ENCODE data around the gene MINK1.
"Not testable (repeated sequence)": the region's sequence is repeated elsewhere in the genome, so short reads cannot be mapped to it uniquely, and the experiment has no call there.

MINK1 gene

DNA sequence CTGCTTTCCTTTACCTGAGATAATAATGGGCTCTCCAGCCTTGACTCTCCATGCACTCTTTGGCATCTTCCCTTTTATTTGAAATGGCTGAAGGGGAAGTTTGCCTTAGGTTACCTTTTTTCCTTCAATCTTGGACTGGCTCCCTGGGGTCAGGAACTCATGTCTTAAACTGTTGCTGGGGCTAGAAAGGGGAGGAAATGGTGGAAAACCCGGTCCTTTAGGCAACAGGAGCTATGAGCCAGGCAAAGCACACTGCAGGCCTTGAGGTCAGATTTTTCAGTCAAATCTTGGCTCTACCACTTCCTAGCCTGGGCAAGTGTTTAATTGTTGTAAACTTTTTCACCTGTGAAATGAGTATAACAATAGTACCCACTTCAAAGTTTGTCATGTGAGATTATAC, 30.2 kb downstream of the MINK1 start:
- H3K9me3 ChIP-seq (ENCODE audit: control insufficient read depth, insufficient read depth, low read length) = no peaks in the 10 kb centered on the region
- peaks cover 22% of the 10 kb centered on the region for H3K4me1 ChIP-seq (ENCODE audit: control insufficient read depth, insufficient read depth, low read length)
- H3K36me3 ChIP-seq (ENCODE audit: control insufficient read depth, insufficient read depth, low read length) = no peaks in the 10 kb centered on the region
- H3K9ac ChIP-seq (ENCODE audit: low read depth, low read length) = no peak overlapping the region
- H3K27me3 ChIP-seq (ENCODE audit: control insufficient read depth, insufficient read depth, low read length) = no peaks in the 10 kb centered on the region
- no peak overlapping the region for H3K4me3 ChIP-seq (ENCODE audit: low read depth, low read length)

DNA sequence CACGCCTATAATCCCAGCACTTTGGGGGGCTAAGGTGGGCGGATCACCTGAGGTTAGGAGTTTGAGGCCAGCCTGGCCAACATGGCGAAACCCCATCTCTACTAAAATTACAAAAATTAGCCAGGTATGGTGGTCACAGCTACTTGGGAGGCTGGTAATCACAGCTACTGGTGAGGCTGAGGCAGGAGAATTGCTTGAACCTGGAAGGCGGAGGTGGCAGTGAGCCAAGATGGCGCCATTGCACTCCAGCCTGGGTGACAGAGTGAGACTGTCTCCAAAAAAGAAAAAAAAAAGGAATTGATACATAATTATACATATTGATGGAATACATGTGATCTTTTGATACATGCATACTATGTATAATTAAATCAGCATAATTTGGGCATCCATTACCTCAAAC, 34.4 kb downstream of the MINK1 start:
- H3K9me3 ChIP-seq (ENCODE audit: control insufficient read depth, insufficient read depth, low read length); H3K9ac ChIP-seq (ENCODE audit: low read depth, low read length): not testable (repeated sequence)

DNA sequence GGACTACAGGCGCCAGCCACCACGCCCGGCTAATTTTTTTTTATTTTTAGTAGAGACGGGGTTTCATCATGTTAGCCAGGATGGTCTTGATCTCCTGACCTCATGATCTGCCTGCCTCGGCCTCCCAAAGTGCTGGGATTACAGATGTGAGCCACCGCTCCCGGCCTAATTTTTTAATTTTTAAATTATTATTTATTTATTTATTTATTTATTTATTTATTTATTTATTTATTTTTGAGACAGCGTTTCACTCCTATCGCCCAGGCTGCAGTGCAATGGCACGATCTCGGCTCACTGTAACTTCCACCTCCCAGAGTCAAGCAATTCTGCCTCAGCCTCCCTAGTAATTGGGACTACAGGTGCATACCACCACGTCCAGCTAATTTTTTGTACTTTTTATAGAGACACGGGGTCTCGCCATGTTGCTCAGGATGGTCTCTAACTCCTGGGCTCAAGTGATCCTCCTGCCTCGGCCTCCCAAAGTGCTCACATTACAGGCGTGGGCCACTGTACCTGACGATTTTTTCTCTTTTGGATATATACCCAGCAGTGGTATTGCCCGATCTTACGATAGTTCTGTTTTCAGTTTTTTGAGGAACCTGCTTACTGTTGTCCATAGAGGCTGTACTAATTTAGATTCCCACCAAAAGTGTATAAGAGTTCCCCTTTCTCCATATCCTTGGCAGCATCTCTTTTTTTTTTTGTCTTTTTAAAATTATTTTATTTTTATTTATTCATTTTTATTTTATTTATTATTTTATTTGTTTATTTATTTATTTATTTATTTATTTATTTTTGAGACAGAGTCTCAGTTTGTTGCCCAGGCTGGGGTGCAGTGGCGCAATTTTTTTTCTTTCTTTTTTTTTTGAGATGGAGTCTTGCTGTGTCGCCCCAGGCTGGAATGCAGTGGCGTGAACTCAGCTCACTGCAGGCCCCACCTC, 36.2 kb downstream of the MINK1 start:
- not testable (repeated sequence) for H3K9ac ChIP-seq (ENCODE audit: low read depth, low read length); H3K36me3 ChIP-seq (ENCODE audit: control insufficient read depth, insufficient read depth, low read length); H3K4me3 ChIP-seq (ENCODE audit: low read depth, low read length); H3K27me3 ChIP-seq (ENCODE audit: control insufficient read depth, insufficient read depth, low read length); H3K4me1 ChIP-seq (ENCODE audit: control insufficient read depth, insufficient read depth, low read length); H3K9me3 ChIP-seq (ENCODE audit: control insufficient read depth, insufficient read depth, low read length)

More for the DNA sequence above, 34.4 kb downstream of the MINK1 start:
- not testable (repeated sequence) for H3K36me3 ChIP-seq (ENCODE audit: control insufficient read depth, insufficient read depth, low read length); H3K4me3 ChIP-seq (ENCODE audit: low read depth, low read length); H3K4me1 ChIP-seq (ENCODE audit: control insufficient read depth, insufficient read depth, low read length); H3K27me3 ChIP-seq (ENCODE audit: control insufficient read depth, insufficient read depth, low read length)

DNA sequence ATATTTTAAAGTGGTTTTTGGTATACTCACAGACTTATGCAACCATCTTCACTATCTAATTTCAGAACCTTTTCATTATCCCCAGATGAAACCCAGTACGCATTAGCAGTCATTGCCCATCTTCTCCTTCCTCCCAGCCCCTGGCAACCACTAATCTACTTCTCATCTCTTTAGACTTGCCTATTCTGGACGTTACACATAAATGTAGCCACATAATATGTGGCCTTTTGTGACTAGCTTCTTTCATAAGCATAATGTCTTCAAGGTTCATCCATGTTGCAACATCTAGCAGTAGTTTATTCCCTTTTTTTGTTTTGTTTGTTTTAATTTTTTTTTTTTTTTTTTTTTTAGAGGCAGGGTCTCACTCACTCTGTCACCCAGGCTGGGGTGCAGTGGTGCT, 37.7 kb downstream of the MINK1 start:
- H3K9ac ChIP-seq (ENCODE audit: low read depth, low read length) = no peak overlapping the region
- no peaks in the 10 kb centered on the region for H3K4me1 ChIP-seq (ENCODE audit: control insufficient read depth, insufficient read depth, low read length)
- no peaks in the 10 kb centered on the region for H3K36me3 ChIP-seq (ENCODE audit: control insufficient read depth, insufficient read depth, low read length)

DNA sequence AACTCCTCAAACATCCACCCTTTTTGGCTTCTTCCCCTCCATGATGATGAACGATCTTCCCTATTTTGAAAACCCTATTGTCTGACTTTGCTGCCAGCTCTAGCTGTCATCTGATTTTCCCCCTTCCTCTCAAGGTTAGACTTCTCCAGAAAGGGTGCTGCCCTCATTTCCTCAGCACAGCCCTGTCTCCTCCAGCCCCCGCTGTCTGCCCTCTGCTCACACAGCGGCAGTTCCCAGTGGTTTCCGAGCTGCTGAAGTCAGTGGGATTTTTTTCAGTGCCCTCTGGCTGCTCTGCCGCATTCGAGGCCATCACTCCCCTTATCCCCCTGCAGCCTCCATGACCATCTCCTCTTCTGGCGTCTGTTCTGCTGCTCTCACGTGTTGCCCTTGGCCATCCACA, 39.6 kb downstream of the MINK1 start:
- Histone ChIP-seq H3K4me1 (ENCODE audit: control insufficient read depth, insufficient read depth, low read length) (no peaks in the 10 kb centered on the region), H3K36me3 (ENCODE audit: control insufficient read depth, insufficient read depth, low read length) (no peaks in the 10 kb centered on the region), H3K27me3 (ENCODE audit: control insufficient read depth, insufficient read depth, low read length) (no peaks in the 10 kb centered on the region), H3K9me3 (ENCODE audit: control insufficient read depth, insufficient read depth, low read length) (no peaks in the 10 kb centered on the region), H3K4me3 (ENCODE audit: low read depth, low read length) (no peak overlapping the region), H3K9ac (ENCODE audit: low read depth, low read length) (no peak overlapping the region)

More for the DNA sequence above, 37.7 kb downstream of the MINK1 start:
- no peak overlapping the region for H3K4me3 ChIP-seq (ENCODE audit: low read depth, low read length)
- no peaks in the 10 kb centered on the region for H3K9me3 ChIP-seq (ENCODE audit: control insufficient read depth, insufficient read depth, low read length)
- no peaks in the 10 kb centered on the region for H3K27me3 ChIP-seq (ENCODE audit: control insufficient read depth, insufficient read depth, low read length)

DNA sequence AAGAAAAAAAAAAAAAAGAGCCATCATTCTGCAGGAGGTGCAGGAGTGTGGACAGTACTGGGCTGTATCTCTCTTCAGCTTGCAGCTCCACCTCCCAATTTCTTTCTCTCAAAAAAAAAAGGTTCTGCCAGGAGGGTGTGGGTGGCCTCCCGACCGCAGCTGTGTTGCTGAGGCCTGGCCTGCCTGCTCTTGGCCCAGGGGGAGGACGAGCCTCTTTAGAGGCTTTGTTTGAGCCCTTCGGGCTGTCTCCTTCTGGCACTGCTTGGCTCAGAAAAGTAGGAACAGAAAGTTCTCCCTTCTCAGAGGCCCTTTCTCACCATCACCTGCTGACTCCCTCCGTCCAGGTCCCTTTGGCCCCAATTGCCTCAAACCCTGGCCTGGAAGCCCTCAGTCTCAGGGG, 43.9 kb downstream of the MINK1 start:
- no peaks in the 10 kb centered on the region for H3K27me3 ChIP-seq (ENCODE audit: control insufficient read depth, insufficient read depth, low read length)
- no peaks in the 10 kb centered on the region for H3K9me3 ChIP-seq (ENCODE audit: control insufficient read depth, insufficient read depth, low read length)
- peaks cover 2% of the 10 kb centered on the region for H3K4me1 ChIP-seq (ENCODE audit: control insufficient read depth, insufficient read depth, low read length)
- peaks cover 3% of the 10 kb centered on the region for H3K36me3 ChIP-seq (ENCODE audit: control insufficient read depth, insufficient read depth, low read length)
- H3K4me3 ChIP-seq (ENCODE audit: low read depth, low read length) = no peak overlapping the region
- H3K9ac ChIP-seq (ENCODE audit: low read depth, low read length) = no peak overlapping the region

DNA sequence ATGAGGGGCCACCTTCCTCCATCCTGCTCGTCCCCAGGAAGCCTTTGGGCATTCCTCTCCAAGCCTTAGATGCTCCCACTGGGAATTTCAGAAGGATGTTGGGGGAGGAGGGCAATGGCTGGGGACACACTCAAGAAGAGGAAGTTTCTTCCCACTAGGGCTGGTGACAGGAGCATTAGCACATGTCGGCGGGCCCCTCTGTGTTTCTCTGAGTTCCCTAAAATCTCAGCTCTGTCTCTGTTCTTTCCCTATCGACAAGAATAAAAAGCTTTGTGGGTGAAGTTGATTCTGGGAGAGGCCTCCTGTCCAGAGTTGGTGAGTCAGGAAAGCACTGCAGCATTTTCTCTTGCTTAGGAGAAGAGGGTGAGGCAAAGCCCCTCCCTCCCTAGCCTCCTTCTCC, 46.5 kb downstream of the MINK1 start:
- Histone ChIP-seq H3K4me1 (ENCODE audit: control insufficient read depth, insufficient read depth, low read length) (peaks cover 2% of the 10 kb centered on the region), H3K36me3 (ENCODE audit: control insufficient read depth, insufficient read depth, low read length) (peaks cover 10% of the 10 kb centered on the region), H3K4me3 (ENCODE audit: low read depth, low read length) (no peak overlapping the region), H3K27me3 (ENCODE audit: control insufficient read depth, insufficient read depth, low read length) (no peaks in the 10 kb centered on the region), H3K9me3 (ENCODE audit: control insufficient read depth, insufficient read depth, low read length) (no peaks in the 10 kb centered on the region), H3K9ac (ENCODE audit: low read depth, low read length) (no peak overlapping the region)

DNA sequence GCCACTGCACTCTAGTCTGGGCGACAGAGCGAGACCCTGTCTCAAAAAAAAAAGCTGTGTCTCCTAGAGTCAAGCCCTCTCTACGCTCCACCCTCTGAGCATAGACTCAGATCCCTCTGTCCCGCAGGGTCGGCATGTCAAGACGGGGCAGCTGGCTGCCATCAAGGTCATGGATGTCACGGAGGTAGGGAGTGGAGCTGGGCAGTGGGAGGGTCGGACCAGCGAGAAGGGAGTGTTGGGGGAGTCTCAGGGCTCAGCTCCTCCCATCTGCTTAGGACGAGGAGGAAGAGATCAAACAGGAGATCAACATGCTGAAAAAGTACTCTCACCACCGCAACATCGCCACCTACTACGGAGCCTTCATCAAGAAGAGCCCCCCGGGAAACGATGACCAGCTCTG, 47.7 kb downstream of the MINK1 start:
- Histone ChIP-seq H3K9ac (ENCODE audit: low read depth, low read length) (no peak overlapping the region), H3K9me3 (ENCODE audit: control insufficient read depth, insufficient read depth, low read length) (no peaks in the 10 kb centered on the region), H3K27me3 (ENCODE audit: control insufficient read depth, insufficient read depth, low read length) (no peaks in the 10 kb centered on the region), H3K4me1 (ENCODE audit: control insufficient read depth, insufficient read depth, low read length) (peaks cover 2% of the 10 kb centered on the region), H3K4me3 (ENCODE audit: low read depth, low read length) (no peak overlapping the region), H3K36me3 (ENCODE audit: control insufficient read depth, insufficient read depth, low read length) (peaks cover 21% of the 10 kb centered on the region)

DNA sequence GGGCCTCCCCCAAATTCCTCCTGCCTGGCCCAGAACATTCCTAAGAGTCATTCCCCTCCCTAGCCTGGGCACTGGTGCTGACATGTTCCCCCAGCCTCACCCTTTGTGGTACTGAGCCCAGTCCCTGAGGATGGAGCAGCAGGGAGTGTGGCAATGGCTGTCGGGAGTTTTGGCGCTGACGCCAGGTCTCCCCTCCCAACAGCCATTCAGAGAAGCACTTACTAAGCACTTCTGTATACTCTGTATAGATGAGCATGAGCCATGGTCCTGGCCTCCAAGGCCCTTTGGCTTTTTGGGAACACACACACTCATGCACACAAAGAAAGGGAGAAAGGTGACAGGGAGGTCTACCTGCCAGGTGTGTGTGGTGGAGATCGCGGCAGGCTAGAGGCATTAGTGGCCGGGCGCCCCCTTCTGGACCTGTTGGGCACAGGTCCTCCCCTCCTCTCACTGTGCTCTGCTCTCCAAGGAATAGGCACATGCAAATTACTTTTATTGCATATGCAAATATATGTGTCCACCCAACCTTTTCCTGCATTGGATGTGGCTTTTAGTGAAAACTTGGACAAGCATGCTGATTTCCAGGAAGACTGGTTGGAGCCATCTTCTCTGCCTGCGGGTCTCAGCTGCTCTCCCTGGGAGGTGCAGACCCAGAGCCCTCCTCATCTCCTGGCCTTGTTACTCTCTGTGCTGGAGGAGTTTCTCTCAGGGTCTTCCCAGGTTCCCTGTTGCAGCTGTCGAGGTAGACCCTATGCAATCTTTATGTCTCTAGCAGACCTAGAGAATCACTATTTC, 48.8 kb downstream of the MINK1 start:
- peaks cover 2% of the 10 kb centered on the region for H3K4me1 ChIP-seq (ENCODE audit: control insufficient read depth, insufficient read depth, low read length)
- no peak overlapping the region for H3K9ac ChIP-seq (ENCODE audit: low read depth, low read length)
- H3K4me3 ChIP-seq (ENCODE audit: low read depth, low read length) = no peak overlapping the region
- H3K36me3 ChIP-seq (ENCODE audit: control insufficient read depth, insufficient read depth, low read length) = peaks cover 31% of the 10 kb centered on the region
- no peaks in the 10 kb centered on the region for H3K9me3 ChIP-seq (ENCODE audit: control insufficient read depth, insufficient read depth, low read length)
- H3K27me3 ChIP-seq (ENCODE audit: control insufficient read depth, insufficient read depth, low read length) = no peaks in the 10 kb centered on the region

DNA sequence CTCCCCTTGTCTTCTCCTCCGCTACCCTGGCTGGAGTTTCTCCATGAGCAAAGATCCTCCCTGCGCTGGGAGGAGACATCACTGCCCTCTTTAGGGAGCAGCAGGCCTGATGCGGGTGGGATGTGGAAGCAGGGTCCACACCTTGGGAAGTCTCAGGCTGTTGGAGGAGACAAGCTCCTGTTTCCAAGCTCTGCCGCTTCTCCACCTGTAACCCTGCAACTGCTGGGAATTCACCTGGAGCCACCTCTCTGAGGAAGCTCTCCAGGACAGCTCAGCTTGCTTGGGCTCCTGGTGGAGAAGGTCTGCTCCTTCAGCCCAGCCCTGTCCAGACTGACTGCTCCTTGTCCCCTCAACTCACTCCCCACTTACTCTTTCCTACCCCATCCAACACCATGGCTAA, 51.3 kb downstream of the MINK1 start:
- Histone ChIP-seq H3K27me3 (ENCODE audit: control insufficient read depth, insufficient read depth, low read length) (no peaks in the 10 kb centered on the region), H3K36me3 (ENCODE audit: control insufficient read depth, insufficient read depth, low read length) (peaks cover 37% of the 10 kb centered on the region), H3K9me3 (ENCODE audit: control insufficient read depth, insufficient read depth, low read length) (no peaks in the 10 kb centered on the region), H3K4me3 (ENCODE audit: low read depth, low read length) (no peak overlapping the region), H3K9ac (ENCODE audit: low read depth, low read length) (no peak overlapping the region), H3K4me1 (ENCODE audit: control insufficient read depth, insufficient read depth, low read length) (peaks cover 2% of the 10 kb centered on the region)

DNA sequence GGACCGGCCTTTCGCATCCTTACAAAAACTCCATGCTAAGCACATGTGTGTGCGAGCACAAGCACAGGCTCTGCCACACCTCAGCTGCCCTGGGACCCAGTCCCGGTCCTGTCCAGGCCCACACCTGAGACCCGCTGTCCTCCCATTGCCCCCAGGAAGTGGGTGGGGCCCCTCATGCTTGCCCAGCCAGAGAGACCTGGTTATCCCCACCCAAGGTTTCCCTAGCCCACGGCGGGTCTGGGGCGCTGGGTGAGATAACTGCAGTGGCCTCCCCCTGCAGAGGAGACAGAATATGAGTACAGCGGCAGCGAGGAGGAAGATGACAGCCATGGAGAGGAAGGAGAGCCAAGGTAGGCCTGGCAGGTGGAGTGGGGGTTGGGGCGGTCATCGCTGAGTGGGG, 53.7 kb downstream of the MINK1 start:
- no peak overlapping the region for H3K9ac ChIP-seq (ENCODE audit: low read depth, low read length)
- H3K4me3 ChIP-seq (ENCODE audit: low read depth, low read length) = no peak overlapping the region
- peaks cover 48% of the 10 kb centered on the region for H3K36me3 ChIP-seq (ENCODE audit: control insufficient read depth, insufficient read depth, low read length)
- no peaks in the 10 kb centered on the region for H3K27me3 ChIP-seq (ENCODE audit: control insufficient read depth, insufficient read depth, low read length)
- no peaks in the 10 kb centered on the region for H3K4me1 ChIP-seq (ENCODE audit: control insufficient read depth, insufficient read depth, low read length)
- no peaks in the 10 kb centered on the region for H3K9me3 ChIP-seq (ENCODE audit: control insufficient read depth, insufficient read depth, low read length)

DNA sequence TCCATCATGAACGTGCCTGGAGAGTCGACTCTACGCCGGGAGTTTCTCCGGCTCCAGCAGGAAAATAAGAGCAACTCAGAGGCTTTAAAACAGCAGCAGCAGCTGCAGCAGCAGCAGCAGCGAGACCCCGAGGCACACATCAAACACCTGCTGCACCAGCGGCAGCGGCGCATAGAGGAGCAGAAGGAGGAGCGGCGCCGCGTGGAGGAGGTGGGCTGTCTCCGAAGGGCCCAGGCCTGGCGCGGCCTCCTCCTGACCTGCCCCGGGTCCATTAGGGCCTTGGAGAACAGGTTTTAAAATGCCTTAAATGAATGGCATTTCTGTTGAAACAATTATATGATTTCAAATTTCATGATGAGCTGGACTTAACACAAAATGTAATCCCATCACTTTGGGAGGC, 54.4 kb downstream of the MINK1 start:
- H3K9me3 ChIP-seq (ENCODE audit: control insufficient read depth, insufficient read depth, low read length) = no peaks in the 10 kb centered on the region
- no peak overlapping the region for H3K9ac ChIP-seq (ENCODE audit: low read depth, low read length)
- H3K36me3 ChIP-seq (ENCODE audit: control insufficient read depth, insufficient read depth, low read length) = peaks cover 52% of the 10 kb centered on the region
- no peaks in the 10 kb centered on the region for H3K27me3 ChIP-seq (ENCODE audit: control insufficient read depth, insufficient read depth, low read length)
- no peaks in the 10 kb centered on the region for H3K4me1 ChIP-seq (ENCODE audit: control insufficient read depth, insufficient read depth, low read length)
- H3K4me3 ChIP-seq (ENCODE audit: low read depth, low read length) = no peak overlapping the region
